ENCODE measurements around the gene NACC2.

- TF ChIP-seq, protein P1, sequence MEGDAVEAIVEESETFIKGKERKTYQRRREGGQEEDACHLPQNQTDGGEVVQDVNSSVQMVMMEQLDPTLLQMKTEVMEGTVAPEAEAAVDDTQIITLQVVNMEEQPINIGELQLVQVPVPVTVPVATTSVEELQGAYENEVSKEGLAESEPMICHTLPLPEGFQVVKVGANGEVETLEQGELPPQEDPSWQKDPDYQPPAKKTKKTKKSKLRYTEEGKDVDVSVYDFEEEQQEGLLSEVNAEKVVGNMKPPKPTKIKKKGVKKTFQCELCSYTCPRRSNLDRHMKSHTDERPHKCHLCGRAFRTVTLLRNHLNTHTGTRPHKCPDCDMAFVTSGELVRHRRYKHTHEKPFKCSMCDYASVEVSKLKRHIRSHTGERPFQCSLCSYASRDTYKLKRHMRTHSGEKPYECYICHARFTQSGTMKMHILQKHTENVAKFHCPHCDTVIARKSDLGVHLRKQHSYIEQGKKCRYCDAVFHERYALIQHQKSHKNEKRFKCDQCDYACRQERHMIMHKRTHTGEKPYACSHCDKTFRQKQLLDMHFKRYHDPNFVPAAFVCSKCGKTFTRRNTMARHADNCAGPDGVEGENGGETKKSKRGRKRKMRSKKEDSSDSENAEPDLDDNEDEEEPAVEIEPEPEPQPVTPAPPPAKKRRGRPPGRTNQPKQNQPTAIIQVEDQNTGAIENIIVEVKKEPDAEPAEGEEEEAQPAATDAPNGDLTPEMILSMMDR (IDR thresholded peaks at IDR 0.05): no peak
- TF ChIP-seq POLR2AphosphoS5 (IDR thresholded peaks at IDR 0.05; ENCODE audit: low read depth, low read length): no peak
- TF ChIP-seq, protein P2, sequence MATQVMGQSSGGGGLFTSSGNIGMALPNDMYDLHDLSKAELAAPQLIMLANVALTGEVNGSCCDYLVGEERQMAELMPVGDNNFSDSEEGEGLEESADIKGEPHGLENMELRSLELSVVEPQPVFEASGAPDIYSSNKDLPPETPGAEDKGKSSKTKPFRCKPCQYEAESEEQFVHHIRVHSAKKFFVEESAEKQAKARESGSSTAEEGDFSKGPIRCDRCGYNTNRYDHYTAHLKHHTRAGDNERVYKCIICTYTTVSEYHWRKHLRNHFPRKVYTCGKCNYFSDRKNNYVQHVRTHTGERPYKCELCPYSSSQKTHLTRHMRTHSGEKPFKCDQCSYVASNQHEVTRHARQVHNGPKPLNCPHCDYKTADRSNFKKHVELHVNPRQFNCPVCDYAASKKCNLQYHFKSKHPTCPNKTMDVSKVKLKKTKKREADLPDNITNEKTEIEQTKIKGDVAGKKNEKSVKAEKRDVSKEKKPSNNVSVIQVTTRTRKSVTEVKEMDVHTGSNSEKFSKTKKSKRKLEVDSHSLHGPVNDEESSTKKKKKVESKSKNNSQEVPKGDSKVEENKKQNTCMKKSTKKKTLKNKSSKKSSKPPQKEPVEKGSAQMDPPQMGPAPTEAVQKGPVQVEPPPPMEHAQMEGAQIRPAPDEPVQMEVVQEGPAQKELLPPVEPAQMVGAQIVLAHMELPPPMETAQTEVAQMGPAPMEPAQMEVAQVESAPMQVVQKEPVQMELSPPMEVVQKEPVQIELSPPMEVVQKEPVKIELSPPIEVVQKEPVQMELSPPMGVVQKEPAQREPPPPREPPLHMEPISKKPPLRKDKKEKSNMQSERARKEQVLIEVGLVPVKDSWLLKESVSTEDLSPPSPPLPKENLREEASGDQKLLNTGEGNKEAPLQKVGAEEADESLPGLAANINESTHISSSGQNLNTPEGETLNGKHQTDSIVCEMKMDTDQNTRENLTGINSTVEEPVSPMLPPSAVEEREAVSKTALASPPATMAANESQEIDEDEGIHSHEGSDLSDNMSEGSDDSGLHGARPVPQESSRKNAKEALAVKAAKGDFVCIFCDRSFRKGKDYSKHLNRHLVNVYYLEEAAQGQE (IDR thresholded peaks at IDR 0.05; ENCODE audit: insufficient read depth in 1 of 2, low read depth in 2 of 2, low read length in 1 of 2): no peak
Observed at GRCh38 chr9:136052991-136053756, 41.9 kb downstream of the NACC2 start.
